Measurements from ENCODE around the gene SIAH1. TPM values are rescaled to one million over a fixed set of nuclear protein-coding genes. Genes with fewer than 3 reads are reported as not detected.

SIAH1 gene
- total RNA-seq, 2 donors from 2014 or later, result 25.1 to 30.7 TPM

- no peak for DNase-seq
- intact Hi-C loops (cut with DNase I, micrococcal nuclease), result loop anchor here in 1 of 2 donors (5.0 to 10.0 kb wide), 2 partner anchors 192 to 269 kb away; no protein-coding TSS in a partner anchor
- ATAC-seq, result peak; percentile 4
Observed at GRCh38 chr16:48352648-48353390, 32.4 kb downstream of the SIAH1 start.

- intact Hi-C loops (cut with DNase I, micrococcal nuclease), result loop anchor here in 1 of 2 donors (5.0 to 10.0 kb wide), 2 partner anchors 194 to 272 kb away; no protein-coding TSS in a partner anchor
Observed at GRCh38 chr16:48350736-48351135, 34.5 kb downstream of the SIAH1 start.

GRCh38 chr16:48347980-48348379 lies 37.2 kb downstream of the SIAH1 start:
- DNase-seq, result no peak
- intact Hi-C loops (cut with DNase I, micrococcal nuclease), result no loop called here
- no peak for ATAC-seq

More at GRCh38 chr16:48350736-48351135, 34.5 kb downstream of the SIAH1 start:
- ATAC-seq, result no peak
- no peak for DNase-seq

- ATAC-seq (peak; percentile 9), DNase-seq (no peak)
- intact Hi-C loops (cut with DNase I, micrococcal nuclease), result no loop called here
Observed at GRCh38 chr16:48347191-48347865, 37.9 kb downstream of the SIAH1 start.

- DNase-seq, result no peak
- intact Hi-C loops (cut with DNase I, micrococcal nuclease), result no loop called here
- no peak for ATAC-seq
Observed at GRCh38 chr16:48342591-48342990, 42.6 kb downstream of the SIAH1 start.

GRCh38 chr16:48340054-48340453 lies 45.2 kb downstream of the SIAH1 start:
- DNase-seq (no peak), ATAC-seq (no peak)
- intact Hi-C loops (cut with DNase I, micrococcal nuclease), result no loop called here

GRCh38 chr16:48335961-48336360 lies 49.3 kb downstream of the SIAH1 start:
- DNase-seq (no peak), ATAC-seq (no peak)
- intact Hi-C loops (cut with DNase I, micrococcal nuclease), result no loop called here

- intact Hi-C loops (cut with DNase I, micrococcal nuclease), result no loop called here
- DNase-seq, result no peak
- ATAC-seq, result no peak
Observed at GRCh38 chr16:48334325-48334724, 50.9 kb downstream of the SIAH1 start.

GRCh38 chr16:48332978-48333377 lies 52.2 kb downstream of the SIAH1 start:
- intact Hi-C loops (cut with DNase I, micrococcal nuclease), result no loop called here
- no peak for ATAC-seq
- DNase-seq, result no peak

- ATAC-seq, result no peak
- DNase-seq, result no peak
- intact Hi-C loops (cut with DNase I, micrococcal nuclease), result no loop called here
Observed at GRCh38 chr16:48330841-48331192, 54.4 kb downstream of the SIAH1 start.

GRCh38 chr16:48330189-48330840 lies 54.9 kb downstream of the SIAH1 start:
- ATAC-seq (no peak), DNase-seq (no peak)
- intact Hi-C loops (cut with DNase I, micrococcal nuclease), result no loop called here

- DNase-seq (no peak), ATAC-seq (no peak)
- intact Hi-C loops (cut with DNase I, micrococcal nuclease), result no loop called here
Observed at GRCh38 chr16:48329138-48329537, 56.1 kb downstream of the SIAH1 start.

GRCh38 chr16:48326915-48327314 lies 58.3 kb downstream of the SIAH1 start:
- ATAC-seq (no peak), DNase-seq (no peak)
- intact Hi-C loops (cut with DNase I, micrococcal nuclease), result no loop called here

- intact Hi-C loops (cut with DNase I, micrococcal nuclease), result no loop called here
Observed at GRCh38 chr16:48323783-48324775, 61.1 kb downstream of the SIAH1 start.

GRCh38 chr16:48321317-48322036 lies 63.7 kb downstream of the SIAH1 start:
- ATAC-seq (no peak), DNase-seq (no peak)
- intact Hi-C loops (cut with DNase I, micrococcal nuclease), result no loop called here

More at GRCh38 chr16:48323783-48324775, 61.1 kb downstream of the SIAH1 start:
- DNase-seq (no peak), ATAC-seq (no peak)

GRCh38 chr16:48318630-48319029 lies 66.6 kb downstream of the SIAH1 start:
- intact Hi-C loops (cut with DNase I, micrococcal nuclease), result no loop called here
- no peak for ATAC-seq
- DNase-seq, result no peak

- ATAC-seq, result no peak
- intact Hi-C loops (cut with DNase I, micrococcal nuclease), result no loop called here
- no peak for DNase-seq
Observed at GRCh38 chr16:48317614-48318315, 67.4 kb downstream of the SIAH1 start.

- ATAC-seq (no peak), DNase-seq (no peak)
- intact Hi-C loops (cut with DNase I, micrococcal nuclease), result no loop called here
Observed at GRCh38 chr16:48317026-48317425, 68.2 kb downstream of the SIAH1 start.

All from left colon (tissue), 2 donors.